Uterus (tissue), 2 donors: Measurements from ENCODE around the gene FER.

Source experiments
- POLR2A ChIP-seq, 2 donors: fragments of 450-650 bp; IDR thresholded peaks; one replicate each; pipeline ENCODE4 v1.6.1; 2016; ENCODE audit warnings: antibody characterized with exemption in 2 of 2, mild to moderate bottlenecking in 1 of 2, moderate library complexity in 1 of 2
- TF ChIP-seq, protein P1 (sequence below), 4 experiments: fragments of 200-600 bp in 2 of 4; fragments of 450-650 bp in 2 of 4; sonication (generic) in 2 of 4; IDR thresholded peaks; one replicate each; pipeline ENCODE4 v1.5.1; 2016 to 2019; ENCODE audit warnings: antibody characterized with exemption in 4 of 4, mild to moderate bottlenecking in 2 of 4, moderate library complexity in 1 of 4

DNA sequence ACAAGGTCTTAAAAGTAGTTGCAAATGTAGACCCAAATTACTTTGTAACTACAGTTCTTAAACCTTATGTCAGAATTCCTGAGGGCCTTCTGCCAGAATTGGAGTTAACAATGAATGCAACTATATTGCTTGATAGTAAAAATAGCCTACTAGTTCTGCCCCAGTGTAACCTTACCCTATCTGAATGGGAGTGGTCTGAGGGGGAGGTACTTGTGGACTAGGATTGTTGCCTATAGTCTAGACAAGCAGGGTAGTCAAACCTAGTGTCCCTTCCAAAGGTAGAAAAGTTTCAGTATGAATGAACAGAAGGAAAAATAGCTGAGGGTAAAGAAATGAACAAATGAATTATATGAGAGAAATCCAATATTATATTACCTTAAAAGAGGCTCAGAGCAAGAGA, 419.9 kb downstream of the FER start:
- no peak for TF ChIP-seq POLR2A (IDR thresholded peaks at IDR 0.05)
- TF ChIP-seq, protein P1, sequence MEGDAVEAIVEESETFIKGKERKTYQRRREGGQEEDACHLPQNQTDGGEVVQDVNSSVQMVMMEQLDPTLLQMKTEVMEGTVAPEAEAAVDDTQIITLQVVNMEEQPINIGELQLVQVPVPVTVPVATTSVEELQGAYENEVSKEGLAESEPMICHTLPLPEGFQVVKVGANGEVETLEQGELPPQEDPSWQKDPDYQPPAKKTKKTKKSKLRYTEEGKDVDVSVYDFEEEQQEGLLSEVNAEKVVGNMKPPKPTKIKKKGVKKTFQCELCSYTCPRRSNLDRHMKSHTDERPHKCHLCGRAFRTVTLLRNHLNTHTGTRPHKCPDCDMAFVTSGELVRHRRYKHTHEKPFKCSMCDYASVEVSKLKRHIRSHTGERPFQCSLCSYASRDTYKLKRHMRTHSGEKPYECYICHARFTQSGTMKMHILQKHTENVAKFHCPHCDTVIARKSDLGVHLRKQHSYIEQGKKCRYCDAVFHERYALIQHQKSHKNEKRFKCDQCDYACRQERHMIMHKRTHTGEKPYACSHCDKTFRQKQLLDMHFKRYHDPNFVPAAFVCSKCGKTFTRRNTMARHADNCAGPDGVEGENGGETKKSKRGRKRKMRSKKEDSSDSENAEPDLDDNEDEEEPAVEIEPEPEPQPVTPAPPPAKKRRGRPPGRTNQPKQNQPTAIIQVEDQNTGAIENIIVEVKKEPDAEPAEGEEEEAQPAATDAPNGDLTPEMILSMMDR (IDR thresholded peaks at IDR 0.05): no peak
